Putamen (tissue), 1 donor: ENCODE results near the gene TNFRSF19.
A peak's percentile ranks its signal among the peaks of the same experiment; 100 is the strongest.
"Not testable (repeated sequence)": the region's sequence is repeated elsewhere in the genome, so short reads cannot be mapped to it uniquely, and the experiment has no call there.

Experiments
- DNase-seq: peaks from one replicate; pipeline ENCODE4 v3.0.0-alpha.2; 2016; ENCODE audit warnings: low spot score

TNFRSF19 gene

DNA sequence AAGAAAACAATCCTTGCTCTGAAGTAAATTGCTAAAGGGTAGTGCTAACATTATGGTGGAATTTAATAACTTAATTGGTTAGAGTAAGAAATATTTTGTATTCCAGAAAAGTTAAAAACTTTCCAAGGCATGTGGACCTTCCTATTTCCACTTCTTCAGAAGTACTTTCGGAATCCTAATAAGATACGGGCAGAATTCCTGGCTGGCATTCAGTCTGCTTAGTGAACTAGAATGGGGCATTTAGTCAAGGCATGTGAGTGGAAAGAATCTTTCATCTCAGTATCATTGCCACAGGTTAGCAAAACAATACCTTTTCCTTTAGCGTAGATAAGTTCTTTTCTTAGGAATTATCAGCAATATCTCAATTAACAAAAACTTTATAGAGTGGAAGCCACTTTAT lies 85.1 kb downstream of the TNFRSF19 start:
- no peak for DNase-seq

DNA sequence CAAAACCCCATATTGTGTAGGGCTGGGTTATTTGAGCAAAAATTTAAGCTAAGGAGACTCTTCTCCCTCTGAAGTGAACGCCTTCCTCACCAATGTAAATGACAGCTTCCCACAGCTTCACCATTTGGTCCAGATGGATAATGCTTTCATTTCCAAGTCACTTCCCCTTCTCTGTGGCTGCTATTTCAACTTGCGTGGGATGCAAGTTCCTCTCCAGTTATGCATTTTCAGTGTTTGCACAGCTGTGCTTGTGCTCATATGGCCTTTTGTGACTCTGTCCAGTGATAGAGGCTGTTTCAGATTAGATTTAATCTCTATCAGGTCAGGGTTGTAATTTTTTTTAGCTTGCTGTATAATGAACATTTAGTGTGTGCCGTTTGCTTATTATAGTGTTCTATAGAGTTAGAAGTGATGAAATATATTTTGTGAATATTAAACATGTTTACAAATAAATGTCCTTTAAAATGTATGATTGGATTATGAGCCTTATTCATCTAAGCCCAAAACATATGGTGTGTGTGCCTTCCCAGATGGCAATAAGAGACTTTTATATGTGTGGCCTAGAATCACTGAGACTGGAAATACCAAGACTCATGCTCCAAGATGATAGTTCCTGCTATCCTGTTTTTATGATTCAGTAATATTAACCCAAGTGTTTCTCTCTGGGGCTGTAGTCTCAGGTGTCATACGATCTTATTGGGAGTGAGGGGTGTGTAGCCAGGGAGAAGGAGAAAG lies 86.6 kb downstream of the TNFRSF19 start:
- DNase-seq: no peak

DNA sequence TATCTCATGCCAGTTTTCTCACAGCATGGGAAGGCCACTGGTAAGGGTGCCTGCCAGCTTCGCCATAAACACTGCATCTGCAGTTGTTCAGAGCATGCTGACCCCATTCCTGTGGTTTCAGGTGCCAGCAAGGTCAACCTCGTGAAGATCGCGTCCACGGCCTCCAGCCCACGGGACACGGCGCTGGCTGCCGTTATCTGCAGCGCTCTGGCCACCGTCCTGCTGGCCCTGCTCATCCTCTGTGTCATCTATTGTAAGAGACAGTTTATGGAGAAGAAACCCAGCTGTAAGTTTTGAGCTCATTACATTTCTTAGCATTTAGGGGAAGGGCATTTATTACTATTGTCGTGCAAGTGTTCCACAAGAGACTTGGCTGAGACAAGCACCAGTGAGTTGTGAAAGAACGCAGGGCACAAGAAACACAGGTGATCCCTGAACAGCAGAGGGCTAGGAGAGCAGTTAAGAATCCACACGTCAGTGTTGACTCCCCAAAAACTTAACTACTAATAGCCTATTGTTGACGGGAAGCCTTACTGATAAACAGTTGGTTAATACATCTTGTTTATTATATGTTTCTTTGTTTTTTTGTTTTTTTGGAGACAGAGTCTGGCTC lies 88.8 kb downstream of the TNFRSF19 start:
- DNase-seq: no peak

DNA sequence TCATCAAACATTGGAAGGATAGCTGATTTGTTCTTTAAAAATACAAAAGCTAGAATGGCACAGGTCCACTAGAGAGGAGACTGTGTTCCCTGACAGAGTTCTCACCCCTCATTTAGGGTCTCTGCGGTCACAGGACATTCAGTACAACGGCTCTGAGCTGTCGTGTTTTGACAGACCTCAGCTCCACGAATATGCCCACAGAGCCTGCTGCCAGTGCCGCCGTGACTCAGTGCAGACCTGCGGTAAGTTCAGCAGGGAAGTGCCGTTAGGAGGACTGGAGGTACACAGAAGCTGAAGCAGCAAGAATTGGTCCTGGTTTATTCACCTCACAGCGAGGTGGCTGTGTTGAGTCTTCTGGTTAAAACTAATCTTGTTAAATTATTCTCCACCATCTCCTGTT lies 90.0 kb downstream of the TNFRSF19 start:
- no peak for DNase-seq

DNA sequence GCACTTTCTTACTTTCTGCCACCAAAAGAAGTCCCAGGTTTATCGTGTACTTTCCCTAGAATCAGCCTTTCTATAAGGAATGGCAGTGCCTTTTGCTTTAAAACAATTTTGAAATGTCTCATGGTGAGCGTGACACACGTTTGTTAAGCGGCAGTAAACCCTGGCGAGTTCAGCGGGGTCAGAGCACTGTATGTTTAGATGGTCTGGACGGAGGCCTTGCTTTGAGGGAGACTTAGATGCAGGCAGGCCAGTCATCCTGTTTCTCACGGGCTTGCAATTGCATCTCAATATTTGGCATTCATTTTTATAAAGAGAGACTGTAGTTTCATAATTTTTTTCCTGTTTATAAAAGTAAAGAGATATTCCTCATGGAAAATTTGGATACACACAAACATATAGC lies 96.4 kb downstream of the TNFRSF19 start:
- no peak for DNase-seq

DNA sequence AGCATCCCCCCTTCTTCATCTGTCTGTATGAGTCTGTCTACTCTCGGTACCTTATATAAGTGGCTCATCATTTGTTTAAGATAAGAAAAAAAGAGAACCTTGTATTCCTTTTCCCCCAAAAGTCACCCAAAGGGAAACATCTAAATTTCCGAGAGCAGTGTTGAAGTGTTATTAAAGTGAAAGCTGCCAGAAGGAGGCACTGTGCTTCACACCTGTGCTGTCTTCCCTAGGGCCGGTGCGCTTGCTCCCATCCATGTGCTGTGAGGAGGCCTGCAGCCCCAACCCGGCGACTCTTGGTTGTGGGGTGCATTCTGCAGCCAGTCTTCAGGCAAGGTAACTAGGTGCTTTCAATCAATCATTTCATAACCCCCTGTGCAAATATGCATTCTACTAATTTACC lies 97.5 kb downstream of the TNFRSF19 start:
- no peak for DNase-seq

DNA sequence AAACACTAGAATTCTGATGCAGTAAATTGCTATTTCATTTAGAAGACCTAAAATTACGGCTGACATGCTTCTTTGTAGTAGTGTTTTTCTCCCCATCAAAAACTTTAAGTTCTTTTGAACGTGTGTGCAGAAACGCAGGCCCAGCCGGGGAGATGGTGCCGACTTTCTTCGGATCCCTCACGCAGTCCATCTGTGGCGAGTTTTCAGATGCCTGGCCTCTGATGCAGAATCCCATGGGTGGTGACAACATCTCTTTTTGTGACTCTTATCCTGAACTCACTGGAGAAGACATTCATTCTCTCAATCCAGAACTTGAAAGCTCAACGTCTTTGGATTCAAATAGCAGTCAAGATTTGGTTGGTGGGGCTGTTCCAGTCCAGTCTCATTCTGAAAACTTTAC lies 98.3 kb downstream of the TNFRSF19 start:
- DNase-seq: no peak

DNA sequence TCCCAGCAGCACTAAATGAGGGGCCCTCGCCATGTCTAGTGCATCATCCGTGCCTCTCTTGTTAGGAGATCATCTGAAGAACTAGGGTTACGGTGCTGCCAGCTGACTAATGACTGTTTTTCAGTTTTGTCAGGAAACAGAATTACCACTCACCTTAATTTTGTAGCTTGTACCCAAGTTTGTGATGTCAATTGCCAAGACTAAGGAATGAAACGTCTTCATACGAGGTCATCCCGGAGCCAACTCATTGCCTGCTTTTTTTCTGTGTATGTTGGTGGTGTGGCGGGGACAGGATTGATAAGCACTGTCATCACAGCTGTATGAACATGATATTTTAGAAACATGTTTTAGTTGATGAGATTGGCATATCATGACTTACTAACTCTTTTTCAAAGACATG lies 100.6 kb downstream of the TNFRSF19 start:
- no peak for DNase-seq

DNA sequence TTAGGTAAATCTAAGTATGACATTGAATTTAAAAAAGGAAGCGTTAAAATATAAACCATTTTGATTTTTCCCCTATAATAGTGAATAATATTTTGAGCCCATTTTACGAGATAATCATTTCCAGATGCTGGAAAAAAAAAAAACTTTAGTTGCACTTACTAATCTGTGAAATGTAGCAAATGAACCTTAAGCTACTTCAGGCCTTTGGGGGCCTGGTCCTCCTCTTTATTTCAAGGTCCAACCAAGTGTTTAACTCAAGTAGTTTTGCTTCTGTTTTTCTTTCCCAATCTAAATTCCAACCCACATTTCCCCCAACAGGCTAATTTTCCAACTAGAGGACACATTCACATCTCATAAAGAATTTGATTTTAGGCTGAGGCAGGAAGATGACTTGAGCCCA lies 101.2 kb downstream of the TNFRSF19 start:
- no peak for DNase-seq

DNA sequence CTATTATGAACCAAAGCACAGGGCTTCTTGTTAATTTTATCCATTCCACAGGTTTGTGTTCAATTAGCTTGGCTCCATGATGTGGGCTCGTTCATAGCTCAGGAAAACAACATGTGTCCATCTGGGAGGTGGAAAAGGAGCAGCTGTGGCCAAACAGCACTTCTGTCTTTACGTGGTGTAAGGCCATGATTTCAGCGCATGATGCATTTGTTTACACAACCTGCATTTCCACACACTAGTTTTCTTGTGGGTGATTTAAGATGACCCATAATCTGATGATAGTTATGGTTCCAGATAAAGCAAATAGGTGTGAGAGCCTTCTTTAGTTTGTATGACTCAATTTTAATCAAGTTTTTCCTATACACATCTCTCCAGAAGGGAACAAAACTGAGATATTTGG lies 101.7 kb downstream of the TNFRSF19 start:
- DNase-seq: no peak

DNA sequence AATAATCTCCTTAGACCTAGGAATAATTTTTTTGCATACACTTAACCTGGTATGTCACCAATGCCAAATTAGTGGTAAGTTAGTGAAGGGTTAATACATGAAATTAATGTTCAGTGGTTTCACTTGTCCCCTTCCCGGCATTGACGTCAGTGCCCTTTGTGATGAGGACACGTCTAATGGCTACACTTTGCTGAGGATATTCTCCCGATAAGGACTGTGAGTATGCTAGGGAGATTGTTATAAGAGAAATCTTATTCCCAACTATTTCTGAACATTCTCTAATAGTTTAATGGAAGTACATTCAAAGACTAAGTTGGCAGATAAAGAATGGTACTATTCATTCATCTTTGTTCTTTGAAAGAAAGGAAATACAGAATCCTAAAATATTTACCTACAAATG lies 102.4 kb downstream of the TNFRSF19 start:
- DNase-seq: no peak

DNA sequence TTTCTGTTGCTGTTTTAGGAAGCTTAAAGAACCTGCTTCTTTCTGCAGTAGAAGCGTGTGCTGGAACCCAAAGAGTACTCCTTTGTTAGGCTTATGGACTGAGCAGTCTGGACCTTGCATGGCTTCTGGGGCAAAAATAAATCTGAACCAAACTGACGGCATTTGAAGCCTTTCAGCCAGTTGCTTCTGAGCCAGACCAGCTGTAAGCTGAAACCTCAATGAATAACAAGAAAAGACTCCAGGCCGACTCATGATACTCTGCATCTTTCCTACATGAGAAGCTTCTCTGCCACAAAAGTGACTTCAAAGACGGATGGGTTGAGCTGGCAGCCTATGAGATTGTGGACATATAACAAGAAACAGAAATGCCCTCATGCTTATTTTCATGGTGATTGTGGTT lies 103.1 kb downstream of the TNFRSF19 start:
- peak; percentile 38 for DNase-seq

DNA sequence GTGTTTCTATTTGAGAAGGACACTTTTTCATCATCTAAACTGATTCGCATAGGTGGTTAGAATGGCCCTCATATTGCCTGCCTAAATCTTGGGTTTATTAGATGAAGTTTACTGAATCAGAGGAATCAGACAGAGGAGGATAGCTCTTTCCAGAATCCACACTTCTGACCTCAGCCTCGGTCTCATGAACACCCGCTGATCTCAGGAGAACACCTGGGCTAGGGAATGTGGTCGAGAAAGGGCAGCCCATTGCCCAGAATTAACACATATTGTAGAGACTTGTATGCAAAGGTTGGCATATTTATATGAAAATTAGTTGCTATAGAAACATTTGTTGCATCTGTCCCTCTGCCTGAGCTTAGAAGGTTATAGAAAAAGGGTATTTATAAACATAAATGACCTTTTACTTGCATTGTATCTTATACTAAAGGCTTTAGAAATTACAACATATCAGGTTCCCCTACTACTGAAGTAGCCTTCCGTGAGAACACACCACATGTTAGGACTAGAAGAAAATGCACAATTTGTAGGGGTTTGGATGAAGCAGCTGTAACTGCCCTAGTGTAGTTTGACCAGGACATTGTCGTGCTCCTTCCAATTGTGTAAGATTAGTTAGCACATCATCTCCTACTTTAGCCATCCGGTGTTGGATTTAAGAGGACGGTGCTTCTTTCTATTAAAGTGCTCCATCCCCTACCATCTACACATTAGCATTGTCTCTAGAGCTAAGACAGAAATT lies 103.8 kb downstream of the TNFRSF19 start:
- no peak for DNase-seq

DNA sequence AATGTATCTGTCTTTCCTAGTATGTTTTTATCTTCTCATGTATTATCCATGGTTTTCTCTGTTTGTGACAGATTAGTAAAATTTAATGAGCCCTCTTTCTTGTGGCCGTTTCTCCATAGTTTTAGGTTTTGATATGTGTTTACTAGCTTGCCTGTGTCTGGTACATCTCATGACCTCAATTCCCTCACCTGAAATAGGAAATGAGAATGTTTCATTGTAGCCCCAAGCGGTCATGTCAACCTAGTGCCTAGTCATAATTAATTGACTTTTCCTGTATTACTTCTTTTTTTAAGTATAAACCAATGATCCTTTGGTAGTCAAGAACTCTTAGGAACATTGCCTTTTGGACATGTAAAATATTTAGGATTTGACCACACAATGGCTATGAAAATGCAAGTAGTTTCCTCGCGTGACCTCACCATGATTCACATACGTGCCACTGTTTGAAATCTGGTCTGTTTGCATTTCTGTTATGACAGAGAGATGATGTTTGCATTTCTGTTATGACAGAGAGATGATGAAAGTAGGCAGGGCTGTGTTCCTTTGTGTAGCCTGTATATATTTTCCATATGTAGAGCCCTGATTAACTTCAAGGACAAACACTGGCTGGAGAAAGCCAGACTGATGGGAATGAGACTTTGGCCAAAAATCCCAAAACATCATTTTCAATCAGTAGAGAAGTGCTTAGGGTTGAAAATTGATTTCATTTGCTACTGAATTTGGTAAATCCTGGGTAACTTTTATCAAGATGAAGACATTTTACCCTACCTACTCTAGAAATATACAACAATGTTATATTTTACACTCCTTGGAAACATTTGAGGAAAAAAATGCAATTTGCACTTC lies 104.8 kb downstream of the TNFRSF19 start:
- DNase-seq: no peak

DNA sequence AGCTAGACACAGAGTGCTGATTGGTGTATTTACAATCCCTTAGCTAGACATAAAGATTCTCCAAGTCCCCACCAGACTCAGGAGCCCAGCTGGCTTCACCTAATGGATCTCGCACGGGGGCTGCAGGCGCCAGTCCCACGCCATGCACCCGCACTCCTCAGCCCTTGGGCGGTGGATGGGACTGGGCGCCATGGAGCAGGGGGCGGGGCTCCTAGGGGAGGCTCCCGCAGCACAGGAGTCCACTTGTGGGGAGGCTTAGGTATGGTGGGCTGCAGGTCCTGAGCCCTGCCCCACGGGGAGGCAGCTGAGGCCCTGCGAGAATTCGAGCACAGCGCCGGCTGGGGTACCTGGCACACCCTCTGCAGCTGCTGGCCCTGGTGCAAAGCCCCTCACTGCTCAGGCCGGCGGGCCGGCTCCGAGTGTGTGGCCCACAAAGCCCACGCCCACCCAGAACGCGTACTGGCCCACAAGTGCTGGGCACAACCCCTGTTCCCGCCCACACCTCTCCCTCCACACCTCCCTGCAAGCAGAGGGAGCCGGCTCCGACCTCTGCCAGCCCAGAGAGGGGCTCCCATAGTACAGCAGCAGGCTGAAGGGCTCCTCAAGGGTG lies 107.6 kb downstream of the TNFRSF19 start:
- not testable (repeated sequence) for DNase-seq

DNA sequence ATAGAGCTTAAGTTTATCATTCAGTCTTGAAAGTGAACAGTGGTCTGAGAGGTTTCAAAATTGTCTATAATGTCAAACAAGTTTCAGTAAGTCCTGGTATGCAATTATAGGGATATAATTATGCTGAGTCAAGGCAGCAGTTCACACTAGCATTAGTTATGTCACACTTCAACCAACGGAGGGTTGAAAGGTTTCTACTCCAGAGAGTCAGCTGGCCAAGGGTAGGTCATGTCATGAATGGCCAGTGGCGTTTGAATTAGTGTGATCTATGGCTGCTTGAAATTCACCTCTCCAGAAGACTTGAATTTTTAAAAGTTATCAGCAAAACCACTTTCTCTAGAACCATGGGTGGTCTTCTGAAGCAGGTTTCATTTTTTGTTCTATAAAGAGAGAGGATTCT lies 108.6 kb downstream of the TNFRSF19 start:
- DNase-seq: no peak

DNA sequence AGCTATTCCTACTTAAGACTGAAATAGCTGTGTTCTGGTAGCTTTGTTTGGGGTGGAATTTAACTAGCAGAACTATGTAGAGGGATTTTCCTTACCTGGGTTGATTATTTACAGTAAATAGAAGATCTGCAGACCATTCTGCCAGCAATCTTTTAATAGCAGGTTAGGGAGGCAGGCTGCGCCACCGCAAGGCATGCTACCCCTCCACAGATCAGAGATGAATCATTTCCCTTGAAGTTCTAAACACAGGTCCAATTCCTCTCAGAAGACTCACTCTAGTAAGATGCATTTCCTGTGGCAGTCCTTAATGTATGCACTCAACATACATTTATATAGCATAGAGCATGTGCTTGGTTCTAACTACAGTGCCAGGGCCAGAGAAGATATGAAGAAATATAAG lies 109.0 kb downstream of the TNFRSF19 start:
- DNase-seq: no peak

DNA sequence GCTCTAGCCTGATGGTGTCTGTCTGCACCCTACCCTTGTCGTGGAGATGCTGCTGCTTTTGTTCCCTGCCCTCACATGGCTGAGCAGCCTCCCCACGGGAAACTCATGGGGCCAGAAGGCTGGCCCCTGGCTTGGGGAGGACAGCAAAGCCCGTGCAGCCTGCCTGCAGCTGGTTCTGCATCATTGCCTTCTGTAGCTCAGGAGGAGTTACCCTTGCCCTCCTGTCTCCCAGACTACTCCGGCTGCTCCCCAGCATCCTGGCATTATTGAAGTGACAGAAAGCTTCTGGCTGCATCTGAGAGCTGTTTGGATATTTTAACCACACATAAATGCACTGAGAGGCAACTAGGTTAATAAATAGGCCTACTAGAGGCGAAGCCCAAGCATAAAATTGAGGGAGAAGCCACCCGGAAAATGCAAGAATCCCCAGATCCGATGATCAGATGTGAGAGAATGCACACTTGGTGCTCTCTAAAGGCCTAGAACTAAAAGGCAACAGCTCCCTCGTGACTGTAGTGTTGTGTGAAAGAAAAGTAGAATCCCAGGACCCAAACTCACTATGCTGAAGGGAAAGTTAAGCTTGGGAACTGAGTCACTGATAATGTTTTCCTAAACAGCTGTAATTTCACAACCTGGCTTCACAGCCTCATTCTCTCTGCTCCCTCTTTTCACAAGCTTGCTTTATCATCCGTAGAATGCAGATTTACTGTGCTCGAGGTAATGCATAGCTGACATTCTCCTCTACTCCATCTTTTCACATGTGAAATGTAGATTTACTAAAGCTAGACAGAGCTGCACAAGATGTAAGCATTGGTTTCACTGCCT lies 110.8 kb downstream of the TNFRSF19 start:
- DNase-seq: no peak

DNA sequence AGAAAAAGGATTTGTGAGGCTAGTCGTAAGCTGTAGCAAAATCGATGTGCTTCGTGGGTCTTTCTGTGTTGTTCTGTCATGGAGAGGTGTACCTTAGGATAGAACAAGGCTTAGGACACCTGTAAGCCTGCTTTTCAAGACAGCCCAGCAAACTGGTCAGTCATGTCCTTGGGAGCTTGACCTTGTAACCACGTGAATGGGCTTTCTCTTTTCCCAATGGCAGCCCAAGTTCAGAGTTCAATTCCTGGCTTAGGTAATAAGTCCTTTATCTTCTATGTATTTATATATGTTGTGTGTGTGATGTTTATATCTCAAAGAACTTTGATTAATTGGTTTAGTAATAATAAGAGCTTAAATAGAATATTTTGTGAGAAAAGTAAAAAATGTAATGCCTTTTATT lies 112.9 kb downstream of the TNFRSF19 start:
- DNase-seq: no peak

DNA sequence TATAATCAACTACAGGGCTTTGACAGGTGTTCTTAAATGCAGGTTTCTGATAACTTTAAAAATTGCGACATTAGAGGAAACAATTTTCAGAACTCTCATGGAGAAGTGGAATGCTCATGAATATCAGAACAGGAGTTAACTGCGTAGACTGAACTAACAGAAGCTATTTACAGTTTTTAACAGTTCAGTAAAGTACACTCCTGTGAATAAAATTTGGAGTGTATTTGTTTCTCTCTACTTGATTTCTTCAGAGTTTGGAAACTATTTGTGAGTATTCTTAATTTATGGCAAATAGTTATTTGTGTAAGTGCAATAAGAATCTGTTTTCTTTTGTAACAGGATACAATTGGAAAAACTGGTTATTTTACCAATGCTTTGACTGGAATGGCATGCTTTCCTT lies 114.4 kb downstream of the TNFRSF19 start:
- no peak for DNase-seq

DNA sequence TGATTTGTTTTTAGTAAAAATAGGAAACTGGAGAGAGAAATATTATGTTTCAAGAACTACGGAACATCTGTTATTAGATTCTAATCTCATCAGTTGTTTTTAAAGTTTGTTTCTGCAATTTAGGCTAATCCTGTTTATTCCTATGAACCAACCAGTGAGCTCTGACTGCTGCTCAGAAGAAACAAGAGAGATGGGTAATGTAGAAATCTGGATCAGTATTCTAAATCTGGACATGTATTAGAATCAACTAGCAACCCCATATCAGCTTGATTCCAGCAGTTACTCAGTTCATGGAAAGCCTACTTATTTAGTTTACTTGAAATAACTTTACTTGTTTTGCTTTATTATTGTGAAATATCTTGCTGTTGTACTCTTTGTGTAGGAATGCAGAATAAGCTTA lies 115.2 kb downstream of the TNFRSF19 start:
- no peak for DNase-seq
